ENCODE data around the gene GJA8. TPM values are rescaled to one million over a fixed set of nuclear protein-coding genes. Genes with fewer than 3 reads are reported as not detected.
"Not testable (repeated sequence)": the region's sequence is repeated elsewhere in the genome, so short reads cannot be mapped to it uniquely, and the experiment has no call there.

GJA8 gene
- total RNA-seq, 1 donor from 2014 or later, result not detected

- DNase-seq (ENCODE audit: low spot score in 2 of 2, unreplicated experiment in 2 of 2), result no peak
- Mint-ChIP-seq H3K27me3 (ENCODE audit: low read depth) (peaks cover 43% of the 10 kb centered on the region), H3K27ac (no peak overlapping the region), H3K4me3 (no peak overlapping the region), H3K9me3 (no peaks in the 10 kb centered on the region), H3K4me1 (no peaks in the 10 kb centered on the region), H3K36me3 (no peaks in the 10 kb centered on the region)
- TF ChIP-seq CTCF (IDR thresholded peaks at IDR 0.05; ENCODE audit: unreplicated experiment), result no peak
Observed at GRCh38 chr1:147912553-147912952, 10.0 kb downstream of the GJA8 start.

GRCh38 chr1:147913362-147913942 is 10.9 kb downstream of the GJA8 start:
- peaks cover 42% of the 10 kb centered on the region for H3K27me3 Mint-ChIP-seq (ENCODE audit: low read depth)
- H3K27ac Mint-ChIP-seq, result no peak overlapping the region
- no peaks in the 10 kb centered on the region for H3K36me3 Mint-ChIP-seq
- H3K4me3 Mint-ChIP-seq, result no peak overlapping the region
- no peak for TF ChIP-seq CTCF (IDR thresholded peaks at IDR 0.05; ENCODE audit: unreplicated experiment)
- H3K9me3 Mint-ChIP-seq, result no peaks in the 10 kb centered on the region
- DNase-seq (ENCODE audit: low spot score in 2 of 2, unreplicated experiment in 2 of 2), result no peak
- no peaks in the 10 kb centered on the region for H3K4me1 Mint-ChIP-seq

GRCh38 chr1:147919896-147920295 is 17.3 kb downstream of the GJA8 start:
- Mint-ChIP-seq H3K9me3 (no peaks in the 10 kb centered on the region), H3K27ac (no peak overlapping the region), H3K36me3 (no peaks in the 10 kb centered on the region), H3K4me1 (no peaks in the 10 kb centered on the region), H3K4me3 (no peak overlapping the region), H3K27me3 (ENCODE audit: low read depth) (peaks cover 16% of the 10 kb centered on the region)
- TF ChIP-seq CTCF (IDR thresholded peaks at IDR 0.05; ENCODE audit: unreplicated experiment), result no peak
- no peak for DNase-seq (ENCODE audit: low spot score in 2 of 2, unreplicated experiment in 2 of 2)

- no peak for TF ChIP-seq CTCF (IDR thresholded peaks at IDR 0.05; ENCODE audit: unreplicated experiment)
- Mint-ChIP-seq H3K4me3 (no peak overlapping the region), H3K27ac (no peak overlapping the region), H3K9me3 (no peaks in the 10 kb centered on the region), H3K27me3 (ENCODE audit: low read depth) (no peaks in the 10 kb centered on the region), H3K36me3 (no peaks in the 10 kb centered on the region), H3K4me1 (peaks cover 2% of the 10 kb centered on the region)
- no peak for DNase-seq (ENCODE audit: low spot score in 2 of 2, unreplicated experiment in 2 of 2)
Observed at GRCh38 chr1:147924813-147925212, 22.2 kb downstream of the GJA8 start.

GRCh38 chr1:147927215-147927614 is 24.6 kb downstream of the GJA8 start:
- H3K27me3 Mint-ChIP-seq (ENCODE audit: low read depth); H3K36me3 Mint-ChIP-seq: not testable (repeated sequence)

GRCh38 chr1:147927689-147928088 is 25.1 kb downstream of the GJA8 start:
- H3K4me3 Mint-ChIP-seq; H3K27ac Mint-ChIP-seq; DNase-seq (ENCODE audit: low spot score in 2 of 2, unreplicated experiment in 2 of 2); H3K9me3 Mint-ChIP-seq; H3K4me1 Mint-ChIP-seq; H3K36me3 Mint-ChIP-seq; H3K27me3 Mint-ChIP-seq (ENCODE audit: low read depth): not testable (repeated sequence)

More at GRCh38 chr1:147927215-147927614, 24.6 kb downstream of the GJA8 start:
- not testable (repeated sequence) for DNase-seq (ENCODE audit: low spot score in 2 of 2, unreplicated experiment in 2 of 2); H3K4me1 Mint-ChIP-seq; H3K4me3 Mint-ChIP-seq; H3K27ac Mint-ChIP-seq; H3K9me3 Mint-ChIP-seq

- not testable (repeated sequence) for H3K9me3 Mint-ChIP-seq; H3K36me3 Mint-ChIP-seq; H3K27me3 Mint-ChIP-seq (ENCODE audit: low read depth); H3K4me1 Mint-ChIP-seq
- H3K4me3 Mint-ChIP-seq, result peak within 1 kb of the TSS; percentile 76
- peak within 1 kb of the TSS; percentile 59 for H3K27ac Mint-ChIP-seq
- peak; percentile 78 to 87 for DNase-seq (ENCODE audit: low spot score in 2 of 2, unreplicated experiment in 2 of 2)
Observed at GRCh38 chr1:147928236-147929132, 25.9 kb downstream of the GJA8 start, which contains the start of gene GPR89B. TSS of gene GPR89B (plus strand) at chr1:147928420. CDS start at chr1:147928537, 117 bp downstream.

- H3K27me3 Mint-ChIP-seq (ENCODE audit: low read depth); H3K9me3 Mint-ChIP-seq; DNase-seq (ENCODE audit: low spot score in 2 of 2, unreplicated experiment in 2 of 2); H3K27ac Mint-ChIP-seq; H3K4me1 Mint-ChIP-seq; H3K36me3 Mint-ChIP-seq; H3K4me3 Mint-ChIP-seq: not testable (repeated sequence)
Observed at GRCh38 chr1:147931137-147931536, 28.5 kb downstream of the GJA8 start.

GRCh38 chr1:147935296-147935695 is 32.7 kb downstream of the GJA8 start:
- H3K27ac Mint-ChIP-seq; DNase-seq (ENCODE audit: low spot score in 2 of 2, unreplicated experiment in 2 of 2); H3K9me3 Mint-ChIP-seq: not testable (repeated sequence)

GRCh38 chr1:147940456-147940855 is 37.9 kb downstream of the GJA8 start:
- H3K36me3 Mint-ChIP-seq; H3K9me3 Mint-ChIP-seq; H3K27me3 Mint-ChIP-seq (ENCODE audit: low read depth); H3K4me3 Mint-ChIP-seq; H3K4me1 Mint-ChIP-seq; H3K27ac Mint-ChIP-seq; DNase-seq (ENCODE audit: low spot score in 2 of 2, unreplicated experiment in 2 of 2): not testable (repeated sequence)

More at GRCh38 chr1:147935296-147935695, 32.7 kb downstream of the GJA8 start:
- H3K4me3 Mint-ChIP-seq; H3K27me3 Mint-ChIP-seq (ENCODE audit: low read depth); H3K4me1 Mint-ChIP-seq; H3K36me3 Mint-ChIP-seq: not testable (repeated sequence)
